HG02763 (cell line): ENCODE measurements around the gene AQP12B.
"Not testable (repeated sequence)": the region's sequence is repeated elsewhere in the genome, so short reads cannot be mapped to it uniquely, and the experiment has no call there.

ENCODE experiments used
- ATAC-seq: cut with Tn5 transposase; IDR thresholded peaks from one replicate; pipeline ENCODE4 v1.9.1; 2021; ENCODE audit warnings: mild to moderate bottlenecking, moderate library complexity; ENCODE audit not compliant: unreplicated experiment

The AQP12B gene

GRCh38 chr2:240682431-240683224 lies at the start of gene AQP12B:
Gene AQP12B, minus strand, starts transcription at chr2:240682885. Its CDS starts 48 bp downstream, at chr2:240682837.
- ATAC-seq = not testable (repeated sequence)

GRCh38 chr2:240732184-240732583 lies 49.5 kb upstream of the AQP12B start:
- no peak for ATAC-seq

GRCh38 chr2:240731178-240731545 lies 48.5 kb upstream of the AQP12B start:
- ATAC-seq = no peak

GRCh38 chr2:240730501-240731177 lies 48.0 kb upstream of the AQP12B start:
- no peak for ATAC-seq

- no peak for ATAC-seq
Observed at GRCh38 chr2:240728827-240729226, 46.1 kb upstream of the AQP12B start.

- ATAC-seq = no peak
Observed at GRCh38 chr2:240728361-240728760, 45.7 kb upstream of the AQP12B start.

GRCh38 chr2:240727913-240728312 lies 45.2 kb upstream of the AQP12B start:
- ATAC-seq = no peak

- no peak for ATAC-seq
Observed at GRCh38 chr2:240727439-240727838, 44.8 kb upstream of the AQP12B start.

GRCh38 chr2:240726876-240727275 lies 44.2 kb upstream of the AQP12B start:
- no peak for ATAC-seq

GRCh38 chr2:240725671-240726070 lies 43.0 kb upstream of the AQP12B start:
- no peak for ATAC-seq

GRCh38 chr2:240725266-240725665 lies 42.6 kb upstream of the AQP12B start:
- no peak for ATAC-seq

- no peak for ATAC-seq
Observed at GRCh38 chr2:240724431-240724830, 41.7 kb upstream of the AQP12B start.

GRCh38 chr2:240723851-240724250 lies 41.2 kb upstream of the AQP12B start:
- no peak for ATAC-seq

GRCh38 chr2:240722796-240723735 lies 40.4 kb upstream of the AQP12B start:
- ATAC-seq = no peak

- no peak for ATAC-seq
Observed at GRCh38 chr2:240722376-240722775, 39.7 kb upstream of the AQP12B start.

- no peak for ATAC-seq
Observed at GRCh38 chr2:240721596-240722180, 39.0 kb upstream of the AQP12B start.

- ATAC-seq = no peak
Observed at GRCh38 chr2:240720686-240721595, 38.3 kb upstream of the AQP12B start.

GRCh38 chr2:240719676-240720545 lies 37.2 kb upstream of the AQP12B start:
- ATAC-seq = no peak
